Neural cell (in vitro differentiated cells): ENCODE measurements around the gene FBXL20. TPM values are rescaled to one million over a fixed set of nuclear protein-coding genes. Genes with fewer than 3 reads are reported as not detected.

ENCODE experiments used
- H2AFZ ChIP-seq: fragments of 200-600, 300-800 bp; sonication (generic), shearing (Covaris generic); 2 replicates; pipeline ENCODE4 v1.6.0; 2014; ENCODE audit warnings: low read depth, mild to moderate bottlenecking, antibody characterized with exemption, low read length, moderate library complexity
- H3F3A ChIP-seq: fragments of 200-600 bp; shearing (Covaris generic); 2 replicates; pipeline ENCODE4 v1.6.1; 2016; ENCODE audit warnings: mild to moderate bottlenecking, moderate library complexity, mixed read lengths, antibody characterized with exemption, low read length; ENCODE audit not compliant: insufficient read depth, poor library complexity, severe bottlenecking
- H3K27ac ChIP-seq: fragments of 200-600, 300-800 bp; sonication (generic), shearing (Covaris generic); 2 replicates; pipeline ENCODE4 v1.5.1; 2014; ENCODE audit warnings: mild to moderate bottlenecking, low read length, moderate library complexity
- H3K27me3 ChIP-seq: fragments of 300-800, 200-600 bp; sonication (generic), shearing (Covaris generic); 2 replicates; pipeline ENCODE4 v1.6.0; 2014; ENCODE audit warnings: mild to moderate bottlenecking, low read depth, low read length, moderate library complexity; ENCODE audit not compliant: insufficient read depth
- H3K36me3 ChIP-seq: fragments of 300-800, 200-600 bp; sonication (generic), shearing (Covaris generic); 2 replicates; pipeline ENCODE4 v1.5.1; 2014; ENCODE audit warnings: mild to moderate bottlenecking, antibody characterized with exemption, low read length, moderate library complexity; ENCODE audit not compliant: insufficient read depth
- H3K4me2 ChIP-seq: fragments of 300-800, 200-600 bp; sonication (generic), shearing (Covaris generic); 2 replicates; pipeline ENCODE4 v1.6.0; 2014; ENCODE audit warnings: mild to moderate bottlenecking, low read length
- H3K4me3 ChIP-seq: fragments of 300-800, 200-600 bp; sonication (generic), shearing (Covaris generic); 2 replicates; pipeline ENCODE4 v1.5.1; 2014; ENCODE audit warnings: mild to moderate bottlenecking, low read length, moderate library complexity
- H3K79me2 ChIP-seq: fragments of 200-600 bp; shearing (Covaris generic); replicated peaks from 2 replicates; pipeline ENCODE4 v1.6.0; 2014; ENCODE audit warnings: mild to moderate bottlenecking, low read length, moderate library complexity; ENCODE audit not compliant: insufficient read depth
- H3K9ac ChIP-seq: fragments of 300-800, 200-600 bp; sonication (generic), shearing (Covaris generic); 2 replicates; pipeline ENCODE4 v1.6.1; 2016; ENCODE audit warnings: mild to moderate bottlenecking, low read length, mixed read lengths
- H3K9me2 ChIP-seq: fragments of 200-600 bp; shearing (Covaris generic); 2 replicates; pipeline ENCODE4 v1.6.1; 2016; ENCODE audit warnings: mild to moderate bottlenecking, low read length, mixed read lengths; ENCODE audit not compliant: insufficient read depth
- H3K9me3 ChIP-seq: fragments of 200-600, 300-800 bp; sonication (generic), shearing (Covaris generic); 2 replicates; pipeline ENCODE4 v1.6.1; 2016; ENCODE audit warnings: mild to moderate bottlenecking, mixed run types, low read length, moderate library complexity, mixed read lengths
- H4K20me1 ChIP-seq: fragments of 200-600 bp; shearing (Covaris generic); 2 replicates; pipeline ENCODE4 v1.6.1; 2016; ENCODE audit warnings: mild to moderate bottlenecking, mixed run types; ENCODE audit not compliant: insufficient read depth
- CTCF ChIP-seq: fragments of 450-650 bp; IDR thresholded peaks from 2 replicates; pipeline ENCODE4 v1.5.1; 2014; ENCODE audit warnings: antibody characterized with exemption, mild to moderate bottlenecking, moderate library complexity; ENCODE audit not compliant: poor library complexity, severe bottlenecking
- EP300 ChIP-seq: fragments of 450-650 bp; conservative IDR thresholded peaks from 2 replicates; pipeline ENCODE4 v1.6.1; 2014; ENCODE audit warnings: antibody characterized with exemption, mild to moderate bottlenecking, moderate library complexity; ENCODE audit not compliant: poor library complexity, severe bottlenecking
- EZH2 ChIP-seq: fragments of 200-600, 300-800 bp; shearing (Covaris generic), sonication (generic); IDR thresholded peaks from 2 replicates; pipeline ENCODE4 v1.6.1; 2014; ENCODE audit warnings: antibody characterized with exemption, low read length, borderline replicate concordance, mild to moderate bottlenecking; ENCODE audit not compliant: insufficient read depth, poor library complexity, severe bottlenecking
- MXI1 ChIP-seq: fragments of 450-650 bp; conservative IDR thresholded peaks from 2 replicates; pipeline ENCODE4 v1.6.1; 2014; ENCODE audit warnings: antibody characterized with exemption, mild to moderate bottlenecking; ENCODE audit not compliant: poor library complexity, severe bottlenecking
- POLR2AphosphoS5 ChIP-seq: IDR thresholded peaks from 2 replicates; pipeline ENCODE4 v1.6.1; 2012
- RAD21 ChIP-seq: fragments of 450-650 bp; conservative IDR thresholded peaks from 2 replicates; pipeline ENCODE4 v1.6.1; 2014; ENCODE audit warnings: antibody characterized with exemption, mild to moderate bottlenecking, moderate library complexity
- SMC3 ChIP-seq: fragments of 450-650 bp; conservative IDR thresholded peaks from 2 replicates; pipeline ENCODE4 v1.6.1; 2014; ENCODE audit warnings: antibody characterized with exemption, mild to moderate bottlenecking, moderate library complexity; ENCODE audit not compliant: poor library complexity
- TAF1 ChIP-seq: IDR thresholded peaks from 2 replicates; pipeline ENCODE4 v1.6.1; 2012; ENCODE audit warnings: low read depth
- polyA plus RNA-seq: library from polyadenylated mRNA; depleted of rRNA; stranded (reverse); fragments of >200 nt; gene quantifications from 2 replicates; pipeline ENCODE4 v1.2.3, GENCODE V29; 2014
- TF ChIP-seq, protein P1 (sequence below): IDR thresholded peaks from 2 replicates; pipeline ENCODE4 v1.6.1; 2012; ENCODE audit warnings: borderline replicate concordance

The FBXL20 gene
- polyA plus RNA-seq, 1 donor from 2014 or later = 12.0 TPM

DNA sequence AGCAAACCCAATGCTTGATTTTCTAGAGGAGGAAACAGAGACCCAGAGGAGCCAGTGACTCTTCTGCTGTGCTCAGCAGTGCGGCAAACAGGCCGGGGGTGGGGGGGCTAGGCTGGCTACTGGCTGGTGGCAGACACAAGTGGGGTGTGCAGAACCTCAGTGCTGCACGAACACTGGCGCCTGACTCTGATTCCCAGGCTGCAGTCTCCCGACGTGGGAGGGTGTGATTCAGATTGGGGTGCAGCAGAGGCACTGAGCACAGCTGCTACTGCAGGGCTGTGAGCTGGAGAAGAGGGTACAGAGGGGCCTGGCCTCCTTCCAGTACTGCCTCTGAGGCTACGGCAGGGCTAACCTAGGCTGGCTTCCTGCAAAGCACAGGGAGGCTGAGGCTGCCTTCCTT, 193.3 kb downstream of the FBXL20 start:
- no peak overlapping the region for H2AFZ ChIP-seq
- no peaks in the 10 kb centered on the region for H3K36me3 ChIP-seq
- no peak overlapping the region for H3K27ac ChIP-seq
- peaks cover 10% of the 10 kb centered on the region for H3K27me3 ChIP-seq
- no peak overlapping the region for H3K4me2 ChIP-seq
- H3K9me3 ChIP-seq = no peaks in the 10 kb centered on the region
- H3K9ac ChIP-seq = no peak overlapping the region
- no peaks in the 10 kb centered on the region for H3F3A ChIP-seq
- TF ChIP-seq EP300 = no peak
- H4K20me1 ChIP-seq = no peaks in the 10 kb centered on the region
- H3K9me2 ChIP-seq = no peaks in the 10 kb centered on the region
- H3K4me3 ChIP-seq = no peak overlapping the region
- H3K79me2 ChIP-seq = no peaks in the 10 kb centered on the region

- TF ChIP-seq CTCF (no peak), TAF1 (no peak), RAD21 (no peak), EP300 (no peak), MXI1 (no peak), EZH2 (no peak), SMC3 (no peak), POLR2AphosphoS5 (no peak)
- TF ChIP-seq, protein P1, sequence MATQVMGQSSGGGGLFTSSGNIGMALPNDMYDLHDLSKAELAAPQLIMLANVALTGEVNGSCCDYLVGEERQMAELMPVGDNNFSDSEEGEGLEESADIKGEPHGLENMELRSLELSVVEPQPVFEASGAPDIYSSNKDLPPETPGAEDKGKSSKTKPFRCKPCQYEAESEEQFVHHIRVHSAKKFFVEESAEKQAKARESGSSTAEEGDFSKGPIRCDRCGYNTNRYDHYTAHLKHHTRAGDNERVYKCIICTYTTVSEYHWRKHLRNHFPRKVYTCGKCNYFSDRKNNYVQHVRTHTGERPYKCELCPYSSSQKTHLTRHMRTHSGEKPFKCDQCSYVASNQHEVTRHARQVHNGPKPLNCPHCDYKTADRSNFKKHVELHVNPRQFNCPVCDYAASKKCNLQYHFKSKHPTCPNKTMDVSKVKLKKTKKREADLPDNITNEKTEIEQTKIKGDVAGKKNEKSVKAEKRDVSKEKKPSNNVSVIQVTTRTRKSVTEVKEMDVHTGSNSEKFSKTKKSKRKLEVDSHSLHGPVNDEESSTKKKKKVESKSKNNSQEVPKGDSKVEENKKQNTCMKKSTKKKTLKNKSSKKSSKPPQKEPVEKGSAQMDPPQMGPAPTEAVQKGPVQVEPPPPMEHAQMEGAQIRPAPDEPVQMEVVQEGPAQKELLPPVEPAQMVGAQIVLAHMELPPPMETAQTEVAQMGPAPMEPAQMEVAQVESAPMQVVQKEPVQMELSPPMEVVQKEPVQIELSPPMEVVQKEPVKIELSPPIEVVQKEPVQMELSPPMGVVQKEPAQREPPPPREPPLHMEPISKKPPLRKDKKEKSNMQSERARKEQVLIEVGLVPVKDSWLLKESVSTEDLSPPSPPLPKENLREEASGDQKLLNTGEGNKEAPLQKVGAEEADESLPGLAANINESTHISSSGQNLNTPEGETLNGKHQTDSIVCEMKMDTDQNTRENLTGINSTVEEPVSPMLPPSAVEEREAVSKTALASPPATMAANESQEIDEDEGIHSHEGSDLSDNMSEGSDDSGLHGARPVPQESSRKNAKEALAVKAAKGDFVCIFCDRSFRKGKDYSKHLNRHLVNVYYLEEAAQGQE = no peak
- no peaks in the 10 kb centered on the region for H3K9me2 ChIP-seq
- no peak overlapping the region for H3K4me3 ChIP-seq
- H3F3A ChIP-seq = no peaks in the 10 kb centered on the region
- H3K27ac ChIP-seq = no peak overlapping the region
- H2AFZ ChIP-seq = no peak overlapping the region
- H3K36me3 ChIP-seq = no peaks in the 10 kb centered on the region
- H3K27me3 ChIP-seq = peaks cover 7% of the 10 kb centered on the region
- no peaks in the 10 kb centered on the region for H3K9me3 ChIP-seq
- H3K9ac ChIP-seq = no peak overlapping the region
- peaks cover 17% of the 10 kb centered on the region for H3K79me2 ChIP-seq
- H4K20me1 ChIP-seq = no peaks in the 10 kb centered on the region
- no peak overlapping the region for H3K4me2 ChIP-seq
Measured at GRCh38 chr17:39205112-39205526, 196.3 kb downstream of the FBXL20 start.

- H3K27me3 ChIP-seq = peaks cover under 1% of the 10 kb centered on the region
- H4K20me1 ChIP-seq = no peaks in the 10 kb centered on the region
- H3K27ac ChIP-seq = no peak overlapping the region
- no peaks in the 10 kb centered on the region for H3K36me3 ChIP-seq
- H3K4me2 ChIP-seq = no peak overlapping the region
- no peaks in the 10 kb centered on the region for H3K9me3 ChIP-seq
- H2AFZ ChIP-seq = no peak overlapping the region
- H3F3A ChIP-seq = no peaks in the 10 kb centered on the region
- no peaks in the 10 kb centered on the region for H3K9me2 ChIP-seq
- TF ChIP-seq CTCF (no peak), EP300 (no peak), TAF1 (no peak), SMC3 (no peak), RAD21 (no peak), EZH2 (no peak)
- peaks cover 18% of the 10 kb centered on the region for H3K79me2 ChIP-seq
- no peak overlapping the region for H3K9ac ChIP-seq
- H3K4me3 ChIP-seq = no peak overlapping the region
Measured at GRCh38 chr17:39204245-39204644, 197.2 kb downstream of the FBXL20 start.
